HepG2 (cell line): Measurements from ENCODE around the gene LBX2. TPM values are rescaled to one million over a fixed set of nuclear protein-coding genes. Genes with fewer than 3 reads are reported as not detected.

Source experiments
- ASH2L ChIP-seq: fragments of 300-600, 200-600 bp; sonication (generic); IDR thresholded peaks from 2 replicates; pipeline ENCODE4 v1.7.0; 2017; ENCODE audit warnings: low read depth, mild to moderate bottlenecking, moderate library complexity, mixed read lengths, low read length; ENCODE audit not compliant: insufficient read length
- HMGA1 ChIP-seq: sonication (generic); formaldehyde crosslinking; conservative IDR thresholded peaks from 2 replicates; pipeline ENCODE4 v1.4.0; 2020; ENCODE audit warnings: missing genetic modification reagents
- KDM5A ChIP-seq: fragments of 200-600 bp; sonication (generic); IDR thresholded peaks from 2 replicates; pipeline ENCODE4 v1.7.0; 2018; ENCODE audit warnings: antibody characterized with exemption, mild to moderate bottlenecking, low read length, borderline replicate concordance
- KDM6A ChIP-seq: IDR thresholded peaks from 2 replicates; pipeline ENCODE4 v1.6.1; 2016; ENCODE audit warnings: low read depth
- NAIF1 ChIP-seq: sonication (generic); formaldehyde crosslinking; IDR thresholded peaks from 2 replicates; pipeline ENCODE4 v1.5.0; 2020; ENCODE audit warnings: mild to moderate bottlenecking, missing genetic modification reagents, borderline replicate concordance
- NR3C1 ChIP-seq: sonication (generic); formaldehyde crosslinking; IDR thresholded peaks from 2 replicates; pipeline ENCODE4 v1.4.0; 2020; ENCODE audit warnings: missing genetic modification reagents
- RXRB ChIP-seq: IDR thresholded peaks from 2 replicates; pipeline ENCODE4 v1.6.1; 2016; ENCODE audit warnings: borderline replicate concordance, missing genetic modification reagents, missing compliant biosample characterization
- SALL1 ChIP-seq: sonication (generic); formaldehyde crosslinking; IDR thresholded peaks from 2 replicates; pipeline ENCODE4 v1.8.0; 2022; ENCODE audit warnings: mild to moderate bottlenecking, missing genetic modification reagents
- SRSF9 ChIP-seq: fragments of 200-400 bp; formaldehyde crosslinking; IDR thresholded peaks from 2 replicates; pipeline ENCODE4 v1.6.1; 2018; ENCODE audit warnings: borderline replicate concordance, mild to moderate bottlenecking, low read depth, low read length; ENCODE audit not compliant: insufficient read depth, poor library complexity, severe bottlenecking
- XBP1 ChIP-seq: sonication (generic); formaldehyde crosslinking; IDR thresholded peaks from 2 replicates; pipeline ENCODE4 v1.5.0; 2020; ENCODE audit warnings: missing genetic modification reagents
- ZC3H13 ChIP-seq: sonication (generic); formaldehyde crosslinking; IDR thresholded peaks from 2 replicates; pipeline ENCODE4 v1.8.1; 2023; ENCODE audit warnings: mild to moderate bottlenecking, missing genetic modification reagents, moderate library complexity
- ZKSCAN8 ChIP-seq: IDR thresholded peaks from 2 replicates; pipeline ENCODE4 v1.6.1; 2016; ENCODE audit warnings: borderline replicate concordance, missing genetic modification reagents, missing compliant biosample characterization
- ZNF367 ChIP-seq: sonication (generic); formaldehyde crosslinking; IDR thresholded peaks from 2 replicates; pipeline ENCODE4 v1.4.0; 2020; ENCODE audit warnings: missing genetic modification reagents, borderline replicate concordance
- ZNF614 ChIP-seq: IDR thresholded peaks from 2 replicates; pipeline ENCODE4 v1.6.1; 2018; ENCODE audit warnings: missing biosample characterization, missing genetic modification reagents, inconsistent platforms, borderline replicate concordance
- ZNF841 ChIP-seq: sonication (generic); formaldehyde crosslinking; IDR thresholded peaks from 2 replicates; pipeline ENCODE4 v1.8.1; 2023; ENCODE audit warnings: missing genetic modification reagents, borderline replicate concordance
- polyA plus RNA-seq, 8 experiments: library from polyadenylated mRNA; depleted of rRNA in 3 of 8; stranded (reverse) in 7 of 8; unstranded in 1 of 8; fragments of >200 nt; fragmentation: Illumina TruSeq in 4 of 8; extraction: Trizol in 4 of 8; gene quantifications; 2 replicates each; pipeline versions ENCODE4 v1.2.1 to v1.2.3, GENCODE V29; 2011 to 2016; ENCODE audit warnings: low read depth in 4 of 8, missing spikeins in 1 of 8, mixed read lengths in 1 of 8; ENCODE audit not compliant: insufficient read depth in 1 of 8
- total RNA-seq, 5 experiments: library from RNA; depleted of rRNA; stranded (reverse); fragments of >200 nt; fragmentation: Illumina TruSeq; extraction: Trizol; gene quantifications; 2 replicates each; pipeline ENCODE4 v1.2.3, GENCODE V29; 2016; ENCODE audit warnings: low read depth in 1 of 5
- TF ChIP-seq, protein P1 (sequence below): IDR thresholded peaks from 2 replicates; pipeline ENCODE4 v1.6.1; 2016
- TF ChIP-seq, protein P2 (sequence below): sonication (generic); formaldehyde crosslinking; IDR thresholded peaks from 2 replicates; pipeline ENCODE4 v1.4.0; 2020; ENCODE audit warnings: missing genetic modification reagents
- TF ChIP-seq, protein P3 (sequence below): sonication (generic); formaldehyde crosslinking; IDR thresholded peaks from 2 replicates; pipeline ENCODE4 v1.4.0; 2020; ENCODE audit warnings: missing genetic modification reagents, borderline replicate concordance
- TF ChIP-seq, protein P4 (sequence below): sonication (generic); formaldehyde crosslinking; IDR thresholded peaks from 2 replicates; pipeline ENCODE4 v1.4.0; 2020; ENCODE audit warnings: missing genetic modification reagents

Gene LBX2
- total and polyA plus RNA-seq, 2 of the 13 experiments (the other 11 are each of a cell fraction or from before 2014, with no cell fraction given) = 6.4 to 8.1 TPM

DNA sequence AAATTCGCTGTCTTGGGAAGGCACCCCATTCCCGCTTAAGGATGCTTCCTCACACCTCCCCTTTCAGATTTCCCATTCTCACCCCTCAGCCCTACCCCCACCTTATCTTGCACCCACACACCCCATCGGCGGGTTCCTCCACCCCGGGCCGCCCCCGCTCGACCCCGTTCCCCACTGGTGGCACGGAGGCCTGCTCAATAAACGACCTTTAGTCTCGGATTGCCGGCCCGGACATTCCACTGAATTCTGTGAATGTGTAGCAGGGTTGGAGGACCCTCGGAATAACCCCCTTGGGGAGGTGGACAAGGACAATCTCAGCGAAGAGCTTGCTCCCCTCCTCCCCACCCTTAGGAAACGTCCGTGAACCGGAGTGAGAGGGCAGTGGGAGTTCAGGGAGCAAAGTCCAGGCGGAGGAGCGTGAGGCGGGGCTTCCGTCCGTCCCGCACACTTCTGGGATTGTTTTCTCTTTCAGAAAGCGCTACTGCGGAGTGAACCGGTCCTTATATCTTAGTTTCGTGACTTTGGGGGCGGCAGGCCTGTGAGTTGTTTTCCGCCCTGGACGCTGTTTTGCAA, 2.8 kb upstream of the LBX2 start (continued):
- TF ChIP-seq SRSF9 = no peak
- TF ChIP-seq SALL1 = peak; percentile 79
- TF ChIP-seq HMGA1 = no peak
- TF ChIP-seq, protein P1, sequence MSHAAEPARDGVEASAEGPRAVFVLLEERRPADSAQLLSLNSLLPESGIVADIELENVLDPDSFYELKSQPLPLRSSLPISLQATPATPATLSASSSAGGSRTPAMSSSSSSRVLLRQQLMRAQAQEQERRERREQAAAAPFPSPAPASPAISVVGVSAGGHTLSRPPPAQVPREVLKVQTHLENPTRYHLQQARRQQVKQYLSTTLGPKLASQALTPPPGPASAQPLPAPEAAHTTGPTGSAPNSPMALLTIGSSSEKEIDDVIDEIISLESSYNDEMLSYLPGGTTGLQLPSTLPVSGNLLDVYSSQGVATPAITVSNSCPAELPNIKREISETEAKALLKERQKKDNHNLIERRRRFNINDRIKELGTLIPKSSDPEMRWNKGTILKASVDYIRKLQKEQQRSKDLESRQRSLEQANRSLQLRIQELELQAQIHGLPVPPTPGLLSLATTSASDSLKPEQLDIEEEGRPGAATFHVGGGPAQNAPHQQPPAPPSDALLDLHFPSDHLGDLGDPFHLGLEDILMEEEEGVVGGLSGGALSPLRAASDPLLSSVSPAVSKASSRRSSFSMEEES (CRISPR knock-in tag) = peak; percentile 64; the same call in 1 of the 2 replicates
- TF ChIP-seq, protein P2, sequence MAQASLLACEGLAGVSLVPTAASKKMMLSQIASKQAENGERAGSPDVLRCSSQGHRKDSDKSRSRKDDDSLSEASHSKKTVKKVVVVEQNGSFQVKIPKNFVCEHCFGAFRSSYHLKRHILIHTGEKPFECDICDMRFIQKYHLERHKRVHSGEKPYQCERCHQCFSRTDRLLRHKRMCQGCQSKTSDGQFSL (CRISPR knock-in tag) = 0 out of 2 replicates have a peak, but pooled peaks have one; percentile 42
- TF ChIP-seq ASH2L = peak; percentile 77
- no peak for TF ChIP-seq ZNF367 (CRISPR knock-in tag)
- peak; percentile 89; the same call in 1 of the 2 replicates for TF ChIP-seq KDM6A (CRISPR knock-in tag)
- peak; percentile 60; the same call in 1 of the 2 replicates for TF ChIP-seq ZKSCAN8
- TF ChIP-seq RXRB (CRISPR knock-in tag) = peak; percentile 99
- no peak for TF ChIP-seq XBP1 (CRISPR knock-in tag)
- peak; percentile 46; the same call in 1 of the 2 replicates for TF ChIP-seq NAIF1 (CRISPR knock-in tag)
- TF ChIP-seq ZC3H13 (CRISPR knock-in tag) = peak; percentile 81; the same call in 1 of the 2 replicates
- TF ChIP-seq KDM5A = 0 out of 2 replicates have a peak, but pooled peaks have one; percentile 29
- TF ChIP-seq ZNF841 = 0 out of 2 replicates have a peak, but pooled peaks have one; percentile 56
- TF ChIP-seq NR3C1 (CRISPR knock-in tag) = no peak
- TF ChIP-seq, protein P3, sequence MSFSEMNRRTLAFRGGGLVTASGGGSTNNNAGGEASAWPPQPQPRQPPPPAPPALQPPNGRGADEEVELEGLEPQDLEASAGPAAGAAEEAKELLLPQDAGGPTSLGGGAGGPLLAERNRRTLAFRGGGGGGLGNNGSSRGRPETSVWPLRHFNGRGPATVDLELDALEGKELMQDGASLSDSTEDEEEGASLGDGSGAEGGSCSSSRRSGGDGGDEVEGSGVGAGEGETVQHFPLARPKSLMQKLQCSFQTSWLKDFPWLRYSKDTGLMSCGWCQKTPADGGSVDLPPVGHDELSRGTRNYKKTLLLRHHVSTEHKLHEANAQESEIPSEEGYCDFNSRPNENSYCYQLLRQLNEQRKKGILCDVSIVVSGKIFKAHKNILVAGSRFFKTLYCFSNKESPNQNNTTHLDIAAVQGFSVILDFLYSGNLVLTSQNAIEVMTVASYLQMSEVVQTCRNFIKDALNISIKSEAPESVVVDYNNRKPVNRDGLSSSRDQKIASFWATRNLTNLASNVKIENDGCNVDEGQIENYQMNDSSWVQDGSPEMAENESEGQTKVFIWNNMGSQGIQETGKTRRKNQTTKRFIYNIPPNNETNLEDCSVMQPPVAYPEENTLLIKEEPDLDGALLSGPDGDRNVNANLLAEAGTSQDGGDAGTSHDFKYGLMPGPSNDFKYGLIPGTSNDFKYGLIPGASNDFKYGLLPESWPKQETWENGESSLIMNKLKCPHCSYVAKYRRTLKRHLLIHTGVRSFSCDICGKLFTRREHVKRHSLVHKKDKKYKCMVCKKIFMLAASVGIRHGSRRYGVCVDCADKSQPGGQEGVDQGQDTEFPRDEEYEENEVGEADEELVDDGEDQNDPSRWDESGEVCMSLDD (CRISPR knock-in tag) = peak; percentile 66; the same call in 1 of the 2 replicates
- TF ChIP-seq, protein P4, sequence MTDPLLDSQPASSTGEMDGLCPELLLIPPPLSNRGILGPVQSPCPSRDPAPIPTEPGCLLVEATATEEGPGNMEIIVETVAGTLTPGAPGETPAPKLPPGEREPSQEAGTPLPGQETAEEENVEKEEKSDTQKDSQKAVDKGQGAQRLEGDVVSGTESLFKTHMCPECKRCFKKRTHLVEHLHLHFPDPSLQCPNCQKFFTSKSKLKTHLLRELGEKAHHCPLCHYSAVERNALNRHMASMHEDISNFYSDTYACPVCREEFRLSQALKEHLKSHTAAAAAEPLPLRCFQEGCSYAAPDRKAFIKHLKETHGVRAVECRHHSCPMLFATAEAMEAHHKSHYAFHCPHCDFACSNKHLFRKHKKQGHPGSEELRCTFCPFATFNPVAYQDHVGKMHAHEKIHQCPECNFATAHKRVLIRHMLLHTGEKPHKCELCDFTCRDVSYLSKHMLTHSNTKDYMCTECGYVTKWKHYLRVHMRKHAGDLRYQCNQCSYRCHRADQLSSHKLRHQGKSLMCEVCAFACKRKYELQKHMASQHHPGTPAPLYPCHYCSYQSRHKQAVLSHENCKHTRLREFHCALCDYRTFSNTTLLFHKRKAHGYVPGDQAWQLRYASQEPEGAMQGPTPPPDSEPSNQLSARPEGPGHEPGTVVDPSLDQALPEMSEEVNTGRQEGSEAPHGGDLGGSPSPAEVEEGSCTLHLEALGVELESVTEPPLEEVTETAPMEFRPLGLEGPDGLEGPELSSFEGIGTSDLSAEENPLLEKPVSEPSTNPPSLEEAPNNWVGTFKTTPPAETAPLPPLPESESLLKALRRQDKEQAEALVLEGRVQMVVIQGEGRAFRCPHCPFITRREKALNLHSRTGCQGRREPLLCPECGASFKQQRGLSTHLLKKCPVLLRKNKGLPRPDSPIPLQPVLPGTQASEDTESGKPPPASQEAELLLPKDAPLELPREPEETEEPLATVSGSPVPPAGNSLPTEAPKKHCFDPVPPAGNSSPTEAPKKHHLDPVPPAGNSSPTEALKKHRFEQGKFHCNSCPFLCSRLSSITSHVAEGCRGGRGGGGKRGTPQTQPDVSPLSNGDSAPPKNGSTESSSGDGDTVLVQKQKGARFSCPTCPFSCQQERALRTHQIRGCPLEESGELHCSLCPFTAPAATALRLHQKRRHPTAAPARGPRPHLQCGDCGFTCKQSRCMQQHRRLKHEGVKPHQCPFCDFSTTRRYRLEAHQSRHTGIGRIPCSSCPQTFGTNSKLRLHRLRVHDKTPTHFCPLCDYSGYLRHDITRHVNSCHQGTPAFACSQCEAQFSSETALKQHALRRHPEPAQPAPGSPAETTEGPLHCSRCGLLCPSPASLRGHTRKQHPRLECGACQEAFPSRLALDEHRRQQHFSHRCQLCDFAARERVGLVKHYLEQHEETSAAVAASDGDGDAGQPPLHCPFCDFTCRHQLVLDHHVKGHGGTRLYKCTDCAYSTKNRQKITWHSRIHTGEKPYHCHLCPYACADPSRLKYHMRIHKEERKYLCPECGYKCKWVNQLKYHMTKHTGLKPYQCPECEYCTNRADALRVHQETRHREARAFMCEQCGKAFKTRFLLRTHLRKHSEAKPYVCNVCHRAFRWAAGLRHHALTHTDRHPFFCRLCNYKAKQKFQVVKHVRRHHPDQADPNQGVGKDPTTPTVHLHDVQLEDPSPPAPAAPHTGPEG = no peak; the same call in 1 of the 2 replicates
- peak; percentile 48; the same call in 1 of the 2 replicates for TF ChIP-seq ZNF614
